Renal cortical epithelial cell (primary cell): ENCODE data around the gene GLIS1. TPM values are rescaled to one million over a fixed set of nuclear protein-coding genes. Genes with fewer than 3 reads are reported as not detected.
A peak's percentile ranks its signal among the peaks of the same experiment; 100 is the strongest.
"Not testable (repeated sequence)": the region's sequence is repeated elsewhere in the genome, so short reads cannot be mapped to it uniquely, and the experiment has no call there.

ENCODE experiments used
- DNase-seq: peaks from one replicate; pipeline ENCODE4 v3.0.0-alpha.2; 2011; ENCODE audit warnings: low read depth
- total RNA-seq: library from RNA; depleted of rRNA; stranded (reverse); fragments of >200 nt; gene quantifications from 2 replicates; pipeline ENCODE4 v1.2.3, GENCODE V29; 2014

GLIS1 gene
- total RNA-seq, 1 donor from 2014 or later = 0.60 TPM

DNA sequence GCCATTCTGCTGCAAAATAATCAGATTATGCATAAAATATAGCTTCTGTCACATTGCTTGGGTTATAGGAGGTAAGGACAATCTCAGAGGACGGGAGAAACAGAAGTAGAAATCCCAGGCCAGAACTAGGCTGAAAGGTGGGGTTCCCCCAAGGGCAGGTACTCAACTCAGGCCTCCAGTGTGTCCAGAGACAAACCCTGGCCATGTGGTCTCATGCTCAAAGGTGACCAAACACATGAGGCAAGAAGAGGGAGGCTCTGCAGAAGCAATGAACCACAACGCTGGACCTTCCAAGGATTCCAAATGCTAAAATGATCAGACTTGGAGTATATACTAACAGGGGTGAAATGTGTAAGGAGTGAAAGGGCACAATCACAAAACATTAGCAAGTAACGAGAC lies 176.0 kb downstream of the GLIS1 start:
- peak; percentile 30 for DNase-seq

GRCh38 chr1:53562291-53562980 lies 176.5 kb downstream of the GLIS1 start:
- no peak for DNase-seq

GRCh38 chr1:53561503-53562105 lies 177.4 kb downstream of the GLIS1 start:
- DNase-seq = no peak

- DNase-seq = no peak
These were observed 178.1 kb downstream of the GLIS1 start for GRCh38 chr1:53560581-53561502.

DNA sequence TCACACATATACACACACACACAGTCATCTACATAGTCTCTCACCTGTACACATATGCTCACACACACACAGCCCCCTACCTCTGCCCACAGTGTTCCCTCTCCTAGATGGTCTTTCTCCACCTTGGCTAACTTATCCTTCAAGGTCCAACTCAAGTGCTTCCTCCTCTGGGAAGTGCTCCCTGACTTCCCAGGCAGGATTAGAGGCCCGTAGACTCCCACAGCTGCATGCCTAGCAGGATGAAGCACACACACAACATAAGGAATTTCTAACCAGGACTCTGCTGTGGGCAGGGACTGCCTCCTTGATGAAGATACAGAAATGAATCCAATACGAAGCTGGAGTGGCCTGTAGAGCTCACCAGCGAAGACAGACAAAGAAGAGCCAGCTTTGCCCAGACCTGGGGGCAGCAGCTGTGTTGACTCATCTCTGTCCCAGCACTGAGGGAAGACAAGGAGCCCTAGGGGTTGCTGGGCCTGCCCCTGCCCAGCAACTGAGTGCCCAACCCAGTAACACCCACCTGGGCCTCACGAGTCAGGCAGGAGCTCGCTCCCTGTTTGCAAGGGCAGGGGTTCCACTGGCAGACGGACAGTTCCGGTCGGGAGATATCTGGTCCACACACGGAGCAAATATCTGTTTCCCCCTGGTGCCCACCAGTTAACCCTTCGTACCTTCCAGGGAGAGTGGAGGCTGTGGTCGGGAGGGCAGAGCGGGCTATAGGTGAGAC lies 178.9 kb downstream of the GLIS1 start:
- no peak for DNase-seq

DNA sequence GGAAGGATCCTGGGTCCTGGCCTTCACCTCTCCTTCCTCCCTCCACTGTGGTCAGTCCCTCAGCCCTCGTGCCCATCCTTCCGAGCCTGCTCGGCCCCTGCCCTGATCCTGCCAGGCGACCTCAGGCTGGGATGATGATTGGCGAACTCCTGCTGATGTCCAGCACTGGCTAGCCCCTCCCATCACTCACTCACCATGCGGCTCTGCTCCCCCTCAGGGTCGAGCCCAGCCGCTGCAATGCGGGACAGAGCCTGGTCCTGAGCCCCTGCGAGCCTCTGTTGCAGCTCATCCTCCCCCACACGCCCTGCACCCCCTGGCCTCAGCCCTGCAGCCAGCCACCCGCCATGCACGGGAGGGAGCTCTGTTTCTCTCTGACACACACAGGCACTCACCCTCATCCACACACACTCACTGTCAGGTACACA lies 179.6 kb downstream of the GLIS1 start:
- DNase-seq = no peak

DNA sequence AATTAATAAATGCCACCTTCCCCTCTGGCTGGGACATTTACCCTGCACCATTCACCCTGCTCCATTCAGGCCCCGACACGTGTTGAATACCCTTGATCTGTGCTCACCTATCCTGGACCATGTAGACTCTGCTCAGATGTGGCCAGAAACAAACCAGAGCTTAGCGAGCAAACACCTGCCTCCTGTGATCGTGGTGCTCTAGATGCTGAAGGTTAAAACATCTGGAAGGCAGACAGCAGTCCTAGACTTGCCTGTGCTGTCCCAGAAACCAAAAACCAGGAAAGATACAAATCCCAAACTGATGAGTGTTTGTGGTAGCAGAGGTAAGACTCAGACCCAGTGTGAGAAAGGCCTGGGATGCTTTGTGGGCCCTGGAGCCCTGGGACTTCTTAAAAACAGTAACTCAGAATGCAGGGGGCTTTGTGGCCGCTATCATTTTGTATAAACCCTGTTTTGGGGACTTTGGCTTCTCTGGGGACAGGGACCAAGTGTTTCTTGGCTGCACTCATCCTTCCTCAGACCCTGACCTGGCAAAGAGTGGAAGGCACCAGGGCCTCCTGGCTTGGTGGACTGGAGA lies 180.1 kb downstream of the GLIS1 start:
- no peak for DNase-seq

- DNase-seq = no peak
These were observed 180.9 kb downstream of the GLIS1 start for GRCh38 chr1:53557830-53558738.

DNA sequence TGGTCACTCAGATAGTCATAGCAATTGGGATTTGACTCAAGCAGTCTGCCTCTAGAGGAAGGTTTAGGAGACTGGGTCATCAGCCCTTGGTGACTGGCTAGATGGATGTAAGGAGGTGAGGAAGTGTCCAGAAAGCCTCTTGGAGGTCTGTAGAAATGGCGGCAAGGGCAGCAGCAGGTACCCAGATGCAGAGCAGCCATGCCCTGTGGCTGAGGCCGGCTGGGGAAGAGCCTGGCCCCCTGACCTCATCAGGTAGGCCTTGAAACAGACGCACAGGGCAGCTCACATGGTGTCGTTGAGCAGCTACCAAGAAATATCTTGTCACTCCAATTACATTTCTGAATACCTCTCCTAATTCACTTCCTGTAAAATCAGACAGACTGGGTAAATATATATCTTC lies 181.6 kb downstream of the GLIS1 start:
- DNase-seq = no peak

DNA sequence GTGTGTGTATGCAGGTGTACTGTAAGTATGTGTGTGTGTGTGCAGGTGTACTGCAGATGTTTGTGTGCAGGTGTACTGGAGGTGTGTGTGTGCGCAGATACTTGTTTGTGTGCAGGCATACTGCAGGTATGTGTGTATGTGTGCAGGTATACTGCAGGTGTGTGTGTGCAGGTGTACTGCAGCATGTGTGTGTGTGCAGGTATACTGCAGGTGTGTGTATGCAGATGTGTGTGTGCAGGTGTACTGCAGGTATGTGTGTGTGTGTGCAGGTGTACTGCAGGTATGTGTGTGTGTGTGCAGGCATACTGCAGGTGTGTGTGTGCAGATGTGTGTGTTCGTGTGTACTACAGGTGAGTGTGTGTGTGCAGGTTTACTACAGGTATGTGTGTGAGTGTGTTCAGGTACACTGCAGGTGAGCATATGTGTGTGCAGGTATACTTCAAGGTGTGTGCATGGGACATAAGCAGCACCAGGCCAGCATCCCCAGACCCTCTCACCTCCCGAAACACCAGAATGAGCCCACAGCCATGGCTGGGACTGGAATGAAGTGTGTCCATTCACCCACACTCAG lies 182.2 kb downstream of the GLIS1 start:
- DNase-seq = no peak

GRCh38 chr1:53555620-53556326 lies 183.2 kb downstream of the GLIS1 start:
- DNase-seq = not testable (repeated sequence)

- DNase-seq = no peak
These were observed 184.2 kb downstream of the GLIS1 start for GRCh38 chr1:53554592-53555305.

DNA sequence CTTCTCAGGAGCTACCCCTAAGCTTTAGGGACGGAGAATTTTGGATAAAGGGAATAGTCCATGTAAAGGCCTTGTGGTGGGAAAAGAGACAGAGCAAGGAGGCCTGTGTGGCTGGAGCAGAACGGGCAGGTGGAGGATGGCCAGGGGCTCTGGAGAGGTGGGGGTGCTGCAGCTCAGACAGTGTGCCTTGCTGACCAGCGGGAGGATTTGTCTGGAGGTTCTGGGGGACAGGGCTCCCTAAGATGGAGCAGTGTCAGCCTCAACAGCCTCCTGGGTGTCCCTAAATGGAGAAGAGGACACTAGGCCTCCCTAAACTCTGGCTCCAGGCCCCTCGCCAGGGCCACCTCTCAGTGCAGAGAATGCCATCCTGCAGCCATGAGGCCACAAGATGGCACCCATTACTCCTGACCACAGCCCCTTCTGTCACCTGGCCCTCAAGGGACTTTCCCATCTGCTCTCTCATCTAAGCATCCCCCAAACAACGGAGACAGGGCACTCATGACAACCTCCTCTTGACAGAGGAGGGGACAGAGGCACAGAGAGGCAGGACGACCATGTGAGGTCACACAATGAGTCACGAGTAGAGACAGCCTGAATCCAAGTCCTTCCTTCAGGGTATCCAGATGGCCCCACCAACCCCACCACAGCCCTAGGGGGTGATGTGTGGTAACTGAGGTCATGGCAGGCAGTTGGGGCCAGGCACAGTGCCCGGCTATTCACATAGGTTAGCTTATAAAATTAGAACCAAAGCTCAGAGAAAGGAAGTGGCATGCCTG lies 185.0 kb downstream of the GLIS1 start:
- no peak for DNase-seq

DNA sequence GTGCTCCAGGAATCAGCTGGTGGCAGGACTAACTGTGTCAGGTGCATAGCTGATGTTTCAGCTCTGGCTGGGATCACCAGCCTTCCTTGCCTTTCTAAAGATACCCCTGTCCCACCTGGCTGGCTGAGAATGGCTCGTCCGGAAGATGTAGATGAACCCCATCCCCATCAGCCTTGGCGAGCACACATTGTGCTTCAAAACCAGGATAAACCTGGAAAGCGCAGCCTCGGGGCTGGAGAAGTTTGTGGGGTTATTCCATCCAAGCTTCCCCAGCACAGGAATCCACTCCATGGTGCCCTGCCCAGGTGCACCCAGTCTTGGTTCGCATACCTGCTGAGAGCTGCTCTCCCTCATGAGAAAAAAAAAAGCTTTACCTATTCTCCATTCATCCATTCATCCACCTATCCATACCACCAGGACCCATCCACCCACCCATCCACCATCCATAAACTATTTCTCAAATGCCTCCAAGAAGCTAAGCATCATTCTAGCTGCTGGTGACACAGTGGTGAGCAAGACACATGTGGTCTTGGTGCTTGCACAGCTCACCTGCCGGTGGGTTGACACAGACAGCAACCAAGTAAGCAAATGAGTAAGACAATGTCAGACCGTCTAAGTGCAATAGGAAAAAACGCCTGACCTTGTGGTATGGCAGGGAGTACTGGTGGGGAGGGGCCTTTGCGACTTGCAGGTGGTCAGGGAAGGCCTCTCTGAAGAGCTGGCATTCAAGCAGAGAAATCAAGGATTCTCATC lies 185.8 kb downstream of the GLIS1 start:
- no peak for DNase-seq

- DNase-seq = peak; percentile 77
These were observed 186.7 kb downstream of the GLIS1 start for GRCh38 chr1:53552146-53552861.

GRCh38 chr1:53551428-53551995 lies 187.5 kb downstream of the GLIS1 start:
- no peak for DNase-seq
